ENCODE results near the gene MAST1.

MAST1 gene

DNA sequence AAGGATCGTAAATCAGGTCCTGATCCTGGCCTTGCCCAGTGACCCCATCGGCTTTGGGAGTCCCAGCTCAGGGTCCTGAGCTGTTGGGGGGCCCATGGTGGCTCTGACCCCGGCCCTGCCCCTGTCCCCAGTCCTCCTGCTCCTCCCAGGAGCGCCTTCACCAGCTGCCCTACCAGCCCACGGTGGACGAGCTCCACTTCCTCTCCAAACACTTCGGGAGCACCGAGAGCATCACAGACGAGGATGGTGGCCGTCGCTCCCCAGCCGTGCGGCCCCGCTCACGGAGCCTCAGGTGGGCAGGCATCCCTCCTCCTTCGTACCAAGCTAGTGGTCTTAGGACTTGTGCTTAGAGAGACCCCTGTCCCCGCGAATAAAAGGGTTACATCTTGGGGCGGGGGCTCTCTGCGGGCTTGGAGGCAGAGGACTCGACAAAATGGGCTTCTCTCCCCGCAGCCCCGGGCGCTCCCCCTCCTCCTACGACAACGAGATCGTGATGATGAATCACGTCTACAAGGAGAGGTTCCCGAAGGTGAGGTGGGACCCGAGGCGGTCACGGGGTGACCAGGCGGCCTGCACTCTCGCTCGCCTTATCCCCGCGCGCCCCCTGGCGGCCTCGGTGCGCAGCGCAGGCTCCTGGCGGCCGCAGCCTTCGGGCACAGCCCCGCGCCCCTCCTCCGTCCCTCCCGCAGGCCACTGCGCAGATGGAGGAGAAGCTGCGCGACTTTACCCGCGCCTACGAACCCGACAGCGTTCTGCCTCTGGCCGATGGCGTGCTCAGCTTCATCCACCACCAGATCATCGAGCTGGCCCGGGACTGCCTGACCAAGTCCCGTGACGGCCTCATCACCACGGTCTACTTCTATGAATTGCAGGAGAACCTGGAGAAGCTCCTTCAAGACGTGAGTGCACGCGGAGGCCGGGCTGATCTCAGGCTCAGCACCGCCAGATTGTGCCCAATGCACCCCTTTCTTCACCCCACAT, 9.1 kb downstream of the MAST1 start:
- Histone ChIP-seq H3K27ac (ENCODE audit: low read length) (no peak overlapping the region), H3K9ac (ENCODE audit: low read depth, low read length) (no peak overlapping the region), H3K27me3 (ENCODE audit: insufficient read depth, low read length, poor library complexity) (no peaks in the 10 kb centered on the region), H3K36me3 (ENCODE audit: insufficient read depth, low read length) (peaks cover 30% of the 10 kb centered on the region), H3K79me2 (ENCODE audit: insufficient read depth, low read length) (peaks cover 8% of the 10 kb centered on the region; the same call in 1 of the 2 replicates), H3K4me2 (ENCODE audit: insufficient read depth, low read length) (peak overlapping the region; percentile 45; the same call in 1 of the 2 replicates), H4K20me1 (ENCODE audit: insufficient read depth, low read length) (peaks cover 12% of the 10 kb centered on the region), H3K9me3 (ENCODE audit: insufficient read depth, low read length, severe bottlenecking) (no peaks in the 10 kb centered on the region), H3K4me3 (ENCODE audit: low read depth in 1 of 2, low read length in 2 of 2) (no peak overlapping the region), H2AFZ (ENCODE audit: low read depth, low read length) (no peak overlapping the region; the same call in none of the 2 replicates), H3K4me1 (ENCODE audit: insufficient read depth, low read length) (peaks cover 8% of the 10 kb centered on the region)
- peak; percentile 93 for ATAC-seq (ENCODE audit: insufficient read depth, low read depth)
- TF ChIP-seq, protein P1, sequence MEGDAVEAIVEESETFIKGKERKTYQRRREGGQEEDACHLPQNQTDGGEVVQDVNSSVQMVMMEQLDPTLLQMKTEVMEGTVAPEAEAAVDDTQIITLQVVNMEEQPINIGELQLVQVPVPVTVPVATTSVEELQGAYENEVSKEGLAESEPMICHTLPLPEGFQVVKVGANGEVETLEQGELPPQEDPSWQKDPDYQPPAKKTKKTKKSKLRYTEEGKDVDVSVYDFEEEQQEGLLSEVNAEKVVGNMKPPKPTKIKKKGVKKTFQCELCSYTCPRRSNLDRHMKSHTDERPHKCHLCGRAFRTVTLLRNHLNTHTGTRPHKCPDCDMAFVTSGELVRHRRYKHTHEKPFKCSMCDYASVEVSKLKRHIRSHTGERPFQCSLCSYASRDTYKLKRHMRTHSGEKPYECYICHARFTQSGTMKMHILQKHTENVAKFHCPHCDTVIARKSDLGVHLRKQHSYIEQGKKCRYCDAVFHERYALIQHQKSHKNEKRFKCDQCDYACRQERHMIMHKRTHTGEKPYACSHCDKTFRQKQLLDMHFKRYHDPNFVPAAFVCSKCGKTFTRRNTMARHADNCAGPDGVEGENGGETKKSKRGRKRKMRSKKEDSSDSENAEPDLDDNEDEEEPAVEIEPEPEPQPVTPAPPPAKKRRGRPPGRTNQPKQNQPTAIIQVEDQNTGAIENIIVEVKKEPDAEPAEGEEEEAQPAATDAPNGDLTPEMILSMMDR (IDR thresholded peaks at IDR 0.05; ENCODE audit: borderline replicate concordance, extremely low read depth, low read length, poor library complexity, severe bottlenecking): peak; percentile 95
- TF ChIP-seq EZH2 (IDR thresholded peaks at IDR 0.05; ENCODE audit: borderline replicate concordance, low read depth, low read length, severe bottlenecking): no peak
- peak; percentile 70 for DNase-seq

GRCh38 chr19:12856653-12857052, 18.3 kb downstream of the MAST1 start:
- H3K27ac ChIP-seq (ENCODE audit: low read length): no peak overlapping the region
- no peak overlapping the region for H3K9ac ChIP-seq (ENCODE audit: low read depth, low read length)
- ATAC-seq (ENCODE audit: insufficient read depth, low read depth) (no peak), DNase-seq (no peak)
- no peaks in the 10 kb centered on the region for H3K27me3 ChIP-seq (ENCODE audit: insufficient read depth, low read length, poor library complexity)
- H3K9me3 ChIP-seq (ENCODE audit: insufficient read depth, low read length, severe bottlenecking): no peaks in the 10 kb centered on the region
- TF ChIP-seq EZH2 (IDR thresholded peaks at IDR 0.05; ENCODE audit: borderline replicate concordance, low read depth, low read length, severe bottlenecking): no peak
- TF ChIP-seq, protein P1 (IDR thresholded peaks at IDR 0.05; ENCODE audit: borderline replicate concordance, extremely low read depth, low read length, poor library complexity, severe bottlenecking): no peak
- H3K4me1 ChIP-seq (ENCODE audit: insufficient read depth, low read length): no peaks in the 10 kb centered on the region
- H3K4me3 ChIP-seq (ENCODE audit: low read depth in 1 of 2, low read length in 2 of 2): no peak overlapping the region
- no peaks in the 10 kb centered on the region for H3K79me2 ChIP-seq (ENCODE audit: insufficient read depth, low read length)
- H3K4me2 ChIP-seq (ENCODE audit: insufficient read depth, low read length): no peak overlapping the region
- peaks cover 25% of the 10 kb centered on the region for H3K36me3 ChIP-seq (ENCODE audit: insufficient read depth, low read length)
- H4K20me1 ChIP-seq (ENCODE audit: insufficient read depth, low read length): no peaks in the 10 kb centered on the region
- no peak overlapping the region for H2AFZ ChIP-seq (ENCODE audit: low read depth, low read length)

DNA sequence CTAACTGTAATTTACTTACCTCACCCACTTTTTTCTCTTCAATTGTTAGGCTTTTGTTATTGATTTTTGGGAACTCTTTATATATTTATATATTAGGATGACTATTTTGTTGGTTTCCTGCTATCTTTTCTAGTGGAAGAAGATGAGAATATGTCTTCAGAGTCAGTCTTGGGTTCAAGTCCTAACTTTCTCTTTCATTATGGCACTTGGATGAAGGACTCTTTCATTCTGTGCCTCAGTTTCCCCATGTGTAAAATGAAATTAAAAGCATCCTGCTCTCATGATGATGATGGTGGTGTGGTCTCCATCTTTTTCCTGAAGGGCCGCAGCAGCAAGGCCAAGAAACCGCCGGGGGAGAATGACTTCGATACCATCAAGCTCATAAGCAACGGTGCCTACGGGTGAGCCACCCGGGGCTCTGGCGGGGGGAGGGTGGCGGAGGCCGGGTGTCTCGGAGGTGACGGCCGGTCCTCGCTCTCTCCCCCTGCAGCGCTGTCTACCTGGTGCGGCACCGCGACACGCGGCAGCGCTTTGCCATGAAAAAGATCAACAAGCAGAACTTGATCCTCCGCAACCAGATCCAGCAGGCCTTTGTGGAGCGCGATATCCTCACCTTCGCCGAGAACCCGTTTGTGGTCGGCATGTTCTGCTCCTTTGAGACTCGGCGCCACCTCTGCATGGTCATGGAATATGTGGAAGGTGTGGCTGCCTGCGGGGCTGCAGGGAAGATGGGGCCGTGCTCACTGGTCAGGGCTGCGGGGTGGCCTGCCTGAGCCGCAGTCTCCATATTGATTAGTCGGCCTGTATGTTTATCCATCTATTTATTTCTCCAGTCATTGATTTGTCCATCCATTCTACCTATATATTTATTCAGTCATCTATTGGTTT, 20.0 kb downstream of the MAST1 start:
- peaks cover 16% of the 10 kb centered on the region for H3K36me3 ChIP-seq (ENCODE audit: insufficient read depth, low read length)
- no peak overlapping the region for H3K27ac ChIP-seq (ENCODE audit: low read length)
- H4K20me1 ChIP-seq (ENCODE audit: insufficient read depth, low read length): no peaks in the 10 kb centered on the region

More for the DNA sequence above, 20.0 kb downstream of the MAST1 start:
- DNase-seq (no peak), ATAC-seq (ENCODE audit: insufficient read depth, low read depth) (no peak)
- Histone ChIP-seq H3K9me3 (ENCODE audit: insufficient read depth, low read length, severe bottlenecking) (no peaks in the 10 kb centered on the region), H3K4me3 (ENCODE audit: low read depth in 1 of 2, low read length in 2 of 2) (no peak overlapping the region), H3K9ac (ENCODE audit: low read depth, low read length) (no peak overlapping the region), H3K4me1 (ENCODE audit: insufficient read depth, low read length) (no peaks in the 10 kb centered on the region), H3K4me2 (ENCODE audit: insufficient read depth, low read length) (no peak overlapping the region), H3K79me2 (ENCODE audit: insufficient read depth, low read length) (no peaks in the 10 kb centered on the region), H2AFZ (ENCODE audit: low read depth, low read length) (no peak overlapping the region), H3K27me3 (ENCODE audit: insufficient read depth, low read length, poor library complexity) (no peaks in the 10 kb centered on the region)
- TF ChIP-seq, protein P1 (IDR thresholded peaks at IDR 0.05; ENCODE audit: borderline replicate concordance, extremely low read depth, low read length, poor library complexity, severe bottlenecking): no peak
- no peak for TF ChIP-seq EZH2 (IDR thresholded peaks at IDR 0.05; ENCODE audit: borderline replicate concordance, low read depth, low read length, severe bottlenecking)
